Progenitor cell of endocrine pancreas (in vitro differentiated cells): Measurements from ENCODE around the gene AOX1. TPM values are rescaled to one million over a fixed set of nuclear protein-coding genes. Genes with fewer than 3 reads are reported as not detected.
"Not testable (repeated sequence)": the region's sequence is repeated elsewhere in the genome, so short reads cannot be mapped to it uniquely, and the experiment has no call there.

Source experiments
- DNase-seq: peaks from one replicate; pipeline ENCODE4 v3.0.0; 2021; ENCODE audit warnings: low spot score; ENCODE audit not compliant: unreplicated experiment
- H3K27ac Mint-ChIP-seq: 2 replicates; pipeline ENCODE4 v1.8.0; 2021; ENCODE audit warnings: mild to moderate bottlenecking, moderate library complexity, mixed read lengths
- H3K27me3 Mint-ChIP-seq: 2 replicates; pipeline ENCODE4 v1.8.0; 2021; ENCODE audit warnings: mixed read lengths
- H3K36me3 Mint-ChIP-seq: 2 replicates; pipeline ENCODE4 v1.8.0; 2022; ENCODE audit warnings: mixed read lengths; ENCODE audit not compliant: insufficient read depth
- H3K4me1 Mint-ChIP-seq: 2 replicates; pipeline ENCODE4 v1.8.0; 2021; ENCODE audit warnings: low read depth, mixed read lengths
- H3K4me3 Mint-ChIP-seq: 2 replicates; pipeline ENCODE4 v1.8.0; 2021; ENCODE audit warnings: low read depth, mild to moderate bottlenecking, moderate library complexity, mixed read lengths
- H3K9me3 Mint-ChIP-seq: 2 replicates; pipeline ENCODE4 v1.8.0; 2021; ENCODE audit warnings: low read depth, mixed read lengths
- total RNA-seq: library from RNA; stranded (reverse); gene quantifications from 2 replicates; pipeline ENCODE4 v1.2.1, GENCODE V29; 2021
- TF ChIP-seq, protein P1 (sequence below): fragments of 200-600 bp; sonication (generic); IDR thresholded peaks from one replicate; pipeline ENCODE4 v1.5.0; 2021; ENCODE audit warnings: antibody characterized with exemption, mild to moderate bottlenecking; ENCODE audit not compliant: unreplicated experiment

AOX1 gene
- total RNA-seq, 1 donor from 2014 or later, result 4.1 TPM

DNA sequence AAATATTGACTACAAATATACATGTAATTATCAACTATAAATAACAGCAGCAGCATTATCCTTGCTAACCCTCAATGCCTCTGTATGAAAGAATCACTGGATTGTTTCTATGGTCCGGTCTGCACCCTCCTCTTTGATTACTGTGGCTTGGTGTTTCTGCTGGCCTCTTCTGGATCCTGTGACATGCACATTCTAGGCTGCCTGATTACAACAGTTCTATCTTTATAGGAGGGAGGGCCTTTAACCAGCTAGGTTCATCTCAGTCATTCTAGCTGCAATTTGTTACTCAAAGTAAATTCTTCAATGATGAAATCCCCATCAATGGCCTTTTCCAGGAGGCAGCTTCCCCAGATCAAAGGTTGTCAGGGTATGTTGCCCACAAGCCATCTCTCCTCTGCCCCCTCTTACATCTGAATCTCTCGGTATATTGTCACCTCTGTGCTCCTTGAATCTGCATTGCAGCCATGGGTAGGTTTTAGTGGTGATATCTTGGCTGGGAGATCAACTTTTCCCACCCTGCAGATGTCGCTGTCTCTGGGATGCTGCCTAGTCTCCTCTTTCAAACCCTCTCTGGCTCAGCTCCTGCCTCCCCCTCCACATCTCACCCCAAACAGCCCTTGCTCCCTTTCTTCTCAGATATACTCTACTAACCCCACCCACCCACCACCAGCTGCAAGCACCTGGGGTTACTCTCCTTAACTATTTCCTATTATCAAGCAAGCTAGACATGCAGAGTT, 119.7 kb downstream of the AOX1 start:
- DNase-seq, result no peak
- Mint-ChIP-seq H3K9me3 (no peaks in the 10 kb centered on the region), H3K27me3 (peaks cover 5% of the 10 kb centered on the region), H3K4me1 (peaks cover 9% of the 10 kb centered on the region), H3K27ac (no peak overlapping the region), H3K36me3 (no peaks in the 10 kb centered on the region), H3K4me3 (no peak overlapping the region)
- TF ChIP-seq, protein P1, sequence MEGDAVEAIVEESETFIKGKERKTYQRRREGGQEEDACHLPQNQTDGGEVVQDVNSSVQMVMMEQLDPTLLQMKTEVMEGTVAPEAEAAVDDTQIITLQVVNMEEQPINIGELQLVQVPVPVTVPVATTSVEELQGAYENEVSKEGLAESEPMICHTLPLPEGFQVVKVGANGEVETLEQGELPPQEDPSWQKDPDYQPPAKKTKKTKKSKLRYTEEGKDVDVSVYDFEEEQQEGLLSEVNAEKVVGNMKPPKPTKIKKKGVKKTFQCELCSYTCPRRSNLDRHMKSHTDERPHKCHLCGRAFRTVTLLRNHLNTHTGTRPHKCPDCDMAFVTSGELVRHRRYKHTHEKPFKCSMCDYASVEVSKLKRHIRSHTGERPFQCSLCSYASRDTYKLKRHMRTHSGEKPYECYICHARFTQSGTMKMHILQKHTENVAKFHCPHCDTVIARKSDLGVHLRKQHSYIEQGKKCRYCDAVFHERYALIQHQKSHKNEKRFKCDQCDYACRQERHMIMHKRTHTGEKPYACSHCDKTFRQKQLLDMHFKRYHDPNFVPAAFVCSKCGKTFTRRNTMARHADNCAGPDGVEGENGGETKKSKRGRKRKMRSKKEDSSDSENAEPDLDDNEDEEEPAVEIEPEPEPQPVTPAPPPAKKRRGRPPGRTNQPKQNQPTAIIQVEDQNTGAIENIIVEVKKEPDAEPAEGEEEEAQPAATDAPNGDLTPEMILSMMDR, result no peak

DNA sequence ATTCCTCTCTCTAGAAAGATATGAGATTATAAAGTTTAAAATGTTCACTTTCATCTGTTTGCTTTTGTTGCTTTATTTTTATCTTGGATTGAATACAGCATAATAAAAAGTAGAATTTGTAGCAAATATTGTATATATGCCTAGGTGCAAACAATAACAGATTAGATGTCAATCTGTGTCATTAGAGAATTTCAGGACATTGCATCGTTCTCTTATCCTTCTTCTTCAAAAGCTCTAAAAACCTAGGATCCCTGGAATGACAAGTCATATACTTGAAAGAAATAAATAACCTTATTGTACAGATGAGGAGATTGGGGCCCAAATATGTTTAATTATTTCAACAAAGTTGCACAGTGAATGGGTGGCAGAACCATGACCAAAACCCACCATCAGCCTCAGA, 123.1 kb downstream of the AOX1 start:
- H3K4me3 Mint-ChIP-seq, result no peak overlapping the region
- TF ChIP-seq, protein P1, result no peak
- peaks cover 10% of the 10 kb centered on the region for H3K4me1 Mint-ChIP-seq
- no peak overlapping the region for H3K27ac Mint-ChIP-seq
- no peaks in the 10 kb centered on the region for H3K9me3 Mint-ChIP-seq
- no peaks in the 10 kb centered on the region for H3K36me3 Mint-ChIP-seq
- peaks cover 3% of the 10 kb centered on the region for H3K27me3 Mint-ChIP-seq
- DNase-seq, result no peak

DNA sequence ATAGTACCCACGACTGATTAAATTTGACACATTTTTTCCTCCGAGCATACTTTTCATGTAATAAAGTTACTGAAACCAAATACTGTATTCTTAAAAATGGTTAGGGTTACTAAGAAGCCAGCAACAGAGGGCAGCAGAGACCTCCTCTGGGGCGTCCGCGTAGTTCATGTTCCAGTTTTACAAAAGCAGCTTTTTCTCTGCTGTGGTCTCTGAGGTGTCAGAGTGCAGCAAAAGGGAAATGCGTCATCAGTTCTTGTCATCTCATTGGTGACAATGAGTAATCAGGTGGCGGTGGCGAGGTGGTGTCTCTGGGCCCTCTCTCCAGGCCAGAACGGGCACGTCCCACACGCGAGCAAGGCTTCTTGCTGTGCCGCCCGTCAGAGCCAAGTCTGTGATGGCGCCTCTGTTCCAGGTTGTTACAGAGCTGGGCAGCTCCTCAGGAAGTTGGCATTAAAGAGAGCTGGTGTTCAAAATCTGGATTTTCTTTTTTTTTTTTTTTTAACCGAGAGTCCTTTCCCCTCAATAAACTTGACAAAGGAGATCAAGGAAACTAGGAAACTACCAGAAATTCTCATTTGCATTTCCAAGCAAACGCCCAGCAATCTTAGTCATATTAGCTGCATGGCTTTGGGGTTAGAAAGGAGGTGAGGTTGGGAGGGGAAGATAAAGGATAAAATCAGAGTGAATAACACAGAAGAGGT, 127.3 kb downstream of the AOX1 start:
- Mint-ChIP-seq H3K4me1 (peaks cover 10% of the 10 kb centered on the region), H3K36me3 (no peaks in the 10 kb centered on the region), H3K27ac (peak overlapping the region; percentile 95), H3K4me3 (peak overlapping the region; percentile 73), H3K27me3 (no peaks in the 10 kb centered on the region), H3K9me3 (no peaks in the 10 kb centered on the region)
- TF ChIP-seq, protein P1, result peak; percentile 86
- peak; percentile 40 for DNase-seq

DNA sequence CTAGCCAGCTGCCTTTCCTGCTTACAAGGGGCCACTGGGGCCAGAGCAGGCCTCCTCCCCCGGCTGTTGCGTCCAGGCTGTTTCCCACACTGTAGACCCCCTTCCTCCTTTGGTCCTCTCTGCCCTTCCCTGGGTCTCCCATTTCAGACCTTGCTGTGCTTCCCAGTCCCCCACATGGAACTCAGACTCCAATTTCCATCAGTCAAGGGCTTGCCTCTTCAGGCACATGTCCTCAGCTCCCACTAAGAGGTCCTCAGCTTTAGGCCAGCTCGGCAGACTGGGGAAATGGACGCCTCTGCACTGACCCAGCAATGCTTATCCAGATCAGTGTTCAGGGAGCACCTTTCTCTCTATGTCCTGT, 127.9 kb downstream of the AOX1 start:
- H3K36me3 Mint-ChIP-seq, result no peaks in the 10 kb centered on the region

DNA sequence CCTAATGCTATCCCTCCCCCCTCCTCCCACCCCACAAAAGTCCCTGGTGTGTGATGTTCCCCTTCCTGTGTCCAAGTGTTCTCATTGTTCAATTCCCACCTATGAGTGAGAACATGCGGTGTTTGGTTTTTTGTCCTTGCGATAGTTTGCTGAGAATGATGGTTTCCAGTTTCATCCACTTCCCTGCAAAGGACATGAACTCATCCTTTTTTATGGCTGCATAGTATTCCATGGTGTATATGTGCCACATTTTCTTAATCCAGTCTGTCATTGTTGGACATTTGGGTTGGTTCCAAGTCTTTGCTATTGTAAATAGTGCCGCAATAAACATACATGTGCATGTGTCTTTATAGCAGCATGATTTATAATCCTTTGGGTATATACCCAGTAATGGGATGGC, 129.2 kb downstream of the AOX1 start:
- not testable (repeated sequence) for H3K36me3 Mint-ChIP-seq

More for the DNA sequence above, 127.9 kb downstream of the AOX1 start:
- no peak for DNase-seq
- Mint-ChIP-seq H3K27ac (peak overlapping the region; percentile 95), H3K4me1 (peaks cover 9% of the 10 kb centered on the region), H3K27me3 (peaks cover 3% of the 10 kb centered on the region), H3K4me3 (peak overlapping the region; percentile 51), H3K9me3 (no peaks in the 10 kb centered on the region)
- TF ChIP-seq, protein P1, result no peak

More for the DNA sequence above, 129.2 kb downstream of the AOX1 start:
- not testable (repeated sequence) for H3K27ac Mint-ChIP-seq, H3K4me1 Mint-ChIP-seq, H3K9me3 Mint-ChIP-seq, DNase-seq, H3K27me3 Mint-ChIP-seq, H3K4me3 Mint-ChIP-seq
